HCT116 (cell line): ENCODE data around the gene HDGF. TPM values are rescaled to one million over a fixed set of nuclear protein-coding genes. Genes with fewer than 3 reads are reported as not detected.

Experiments
- ATAC-seq: fragments of 200-7000 bp; cut with Tn5 transposase; 2 replicates; pipeline ENCODE4 v1.9.1; 2020; ENCODE audit warnings: mild to moderate bottlenecking, moderate library complexity
- BruUV-seq: library from RNA; stranded (reverse); fragments of 400-500 nt; replicated peaks from 2 replicates; lab custom pipeline; 2021; lab: Mats Ljungman, UMichigan
- CTCF ChIA-PET: fragments of 300-600 bp; sonication (Branson Sonifier 250); formaldehyde crosslinking; loops from one replicate; lab custom pipeline; 2021; ENCODE audit warnings: antibody characterized with exemption; lab: Charles Lee
- POLR2A ChIA-PET: fragments of 300-600, 350-600 bp; sonication (Branson Sonifier 250); formaldehyde crosslinking; loops from one replicate; lab custom pipeline; 2021; ENCODE audit warnings: antibody characterized with exemption; lab: Charles Lee
- RAD21 ChIA-PET, 2 experiments: fragments of 300-600 bp; sonication (Branson Sonifier 250); formaldehyde crosslinking; loops; one replicate each; lab custom pipeline; 2023; ENCODE audit warnings: low total read pairs in 2 of 2; ENCODE audit not compliant: uncharacterized antibody in 2 of 2, unreplicated experiment in 2 of 2, low non-redundant PET in 1 of 2; lab: Charles Lee
- DNase-seq: peaks from one replicate; pipeline ENCODE4 v3.0.0-alpha.2; 2010; ENCODE audit warnings: low read depth, low spot score
- H2AFZ ChIP-seq: fragments of 200-600 bp; shearing (Covaris generic), sonication (generic); 2 replicates; pipeline ENCODE4 v1.6.1; 2017; ENCODE audit warnings: low read depth, mixed run types, mixed read lengths, antibody characterized with exemption, low read length; ENCODE audit not compliant: poor library complexity, severe bottlenecking
- H3K27ac ChIP-seq: 2 replicates; pipeline ENCODE4 v1.5.1; 2012; ENCODE audit warnings: low read depth, low read length
- H3K27me3 ChIP-seq: fragments of 200-600 bp; sonication (generic); 2 replicates; pipeline ENCODE4 v1.6.1; 2016; ENCODE audit warnings: mixed run types, low read length, mixed read lengths; ENCODE audit not compliant: insufficient read depth
- H3K36me3 ChIP-seq, 2 experiments: fragments of 200-500 bp in 1 of 2; fragments of 200-600 bp in 1 of 2; sonication (Bioruptor generic) in 1 of 2; sonication (generic) in 1 of 2; 2 replicates each; pipeline versions ENCODE4 v1.5.1 to v1.6.1; 2014 to 2016; ENCODE audit warnings: low read length in 2 of 2, inconsistent platforms in 1 of 2, mixed read lengths in 1 of 2, mixed run types in 1 of 2; ENCODE audit not compliant: insufficient read depth in 2 of 2, control insufficient read depth in 1 of 2
- H3K4me1 ChIP-seq, 2 experiments: fragments of 200-600 bp in 1 of 2; sonication (generic) in 1 of 2; 2 replicates each; pipeline versions ENCODE4 v1.5.1 to v1.6.1; 2012 to 2017; ENCODE audit warnings: low read length in 2 of 2, inconsistent platforms in 1 of 2, mild to moderate bottlenecking in 1 of 2, mixed read lengths in 1 of 2, mixed run types in 1 of 2, moderate library complexity in 1 of 2; ENCODE audit not compliant: insufficient read depth in 2 of 2, control insufficient read depth in 1 of 2
- H3K4me2 ChIP-seq: fragments of 200-600 bp; sonication (generic); 2 replicates; pipeline ENCODE4 v1.6.1; 2017; ENCODE audit warnings: mixed run types, low read length, mixed read lengths
- H3K4me3 ChIP-seq, 2 experiments: fragments of 200-600 bp in 1 of 2; sonication (generic) in 1 of 2; replicated peaks in 1 of 2; 2 replicates each; pipeline ENCODE4 v1.5.1; 2011 to 2016; ENCODE audit warnings: low read length in 2 of 2, control low read depth in 1 of 2, low read depth in 1 of 2, mild to moderate bottlenecking in 1 of 2, mixed read lengths in 1 of 2, mixed run types in 1 of 2
- H3K79me2 ChIP-seq: fragments of 200-600 bp; sonication (generic); 2 replicates; pipeline ENCODE4 v1.6.1; 2017; ENCODE audit warnings: mild to moderate bottlenecking, mixed run types, low read length, moderate library complexity, mixed read lengths; ENCODE audit not compliant: insufficient read depth
- H3K9ac ChIP-seq: fragments of 200-600 bp; sonication (generic); 2 replicates; pipeline ENCODE4 v1.6.1; 2016; ENCODE audit warnings: low read length, mixed read lengths
- H3K9me2 ChIP-seq: fragments of 200-600 bp; sonication (generic), shearing (Covaris generic); 2 replicates; pipeline ENCODE4 v1.6.1; 2017; ENCODE audit warnings: mixed run types, mild to moderate bottlenecking, moderate library complexity; ENCODE audit not compliant: insufficient read depth
- H3K9me3 ChIP-seq, 2 experiments: fragments of 200-500 bp in 1 of 2; fragments of 200-600 bp in 1 of 2; sonication (Bioruptor generic) in 1 of 2; sonication (generic) in 1 of 2; 2 replicates each; pipeline ENCODE4 v1.6.1; 2014 to 2017; ENCODE audit warnings: low read length in 2 of 2, mixed read lengths in 2 of 2, inconsistent platforms in 1 of 2, low read depth in 1 of 2, mild to moderate bottlenecking in 1 of 2, mixed run types in 1 of 2, moderate library complexity in 1 of 2; ENCODE audit not compliant: control insufficient read depth in 1 of 2, insufficient read depth in 1 of 2
- H4K20me1 ChIP-seq: fragments of 200-600 bp; sonication (generic), shearing (Covaris generic); 2 replicates; pipeline ENCODE4 v1.6.1; 2017; ENCODE audit warnings: mixed run types, mild to moderate bottlenecking, moderate library complexity; ENCODE audit not compliant: insufficient read depth
- CBX3 ChIP-seq: IDR thresholded peaks from 2 replicates; pipeline ENCODE4 v1.6.1; 2012; ENCODE audit warnings: low read depth
- EZH2 ChIP-seq: fragments of 200-600 bp; sonication (generic); IDR thresholded peaks from 2 replicates; pipeline ENCODE4 v1.6.1; 2017; ENCODE audit warnings: antibody characterized with exemption, mixed run types
- FOSL1 ChIP-seq: IDR thresholded peaks from 2 replicates; pipeline ENCODE4 v1.6.1; 2012; ENCODE audit warnings: low read depth
- SIN3A ChIP-seq: IDR thresholded peaks from 2 replicates; pipeline ENCODE4 v1.6.1; 2012; ENCODE audit warnings: low read depth
- SRF ChIP-seq: IDR thresholded peaks from 2 replicates; pipeline ENCODE4 v1.6.1; 2012; ENCODE audit warnings: low read depth
- TCF7L2 ChIP-seq: IDR thresholded peaks from 2 replicates; pipeline ENCODE4 v1.7.0; 2011; ENCODE audit warnings: borderline replicate concordance, inconsistent platforms; ENCODE audit not compliant: insufficient read depth, insufficient read length; ENCODE audit errors: extremely low read depth
- ZNF274 ChIP-seq: fragments of 200-500 bp; sonication (Bioruptor generic); IDR thresholded peaks from 2 replicates; pipeline ENCODE4 v1.6.1; 2014; ENCODE audit warnings: mild to moderate bottlenecking, low read depth, low read length, inconsistent platforms
- intact Hi-C: fragments of 100-400 bp; cut with micrococcal nuclease; formaldehyde crosslinking; loops from 2 replicates; pipeline ENCODE4 v1.10.0; 2022
- total RNA-seq: library from RNA; stranded (reverse); gene quantifications from one replicate; pipeline ENCODE4 v1.2.1, GENCODE V29; 2021; ENCODE audit not compliant: unreplicated experiment
- TF ChIP-seq, protein P1 (sequence below): IDR thresholded peaks from 2 replicates; pipeline ENCODE4 v1.6.1; 2011; ENCODE audit warnings: mild to moderate bottlenecking, low read length, moderate library complexity; ENCODE audit not compliant: insufficient replicate concordance; ENCODE audit errors: extremely low read depth
- TF ChIP-seq, protein P2 (sequence below): IDR thresholded peaks from 2 replicates; pipeline ENCODE4 v1.6.1; 2012

The HDGF gene
- total RNA-seq, 1 experiment from 2014 or later = 304 TPM

DNA sequence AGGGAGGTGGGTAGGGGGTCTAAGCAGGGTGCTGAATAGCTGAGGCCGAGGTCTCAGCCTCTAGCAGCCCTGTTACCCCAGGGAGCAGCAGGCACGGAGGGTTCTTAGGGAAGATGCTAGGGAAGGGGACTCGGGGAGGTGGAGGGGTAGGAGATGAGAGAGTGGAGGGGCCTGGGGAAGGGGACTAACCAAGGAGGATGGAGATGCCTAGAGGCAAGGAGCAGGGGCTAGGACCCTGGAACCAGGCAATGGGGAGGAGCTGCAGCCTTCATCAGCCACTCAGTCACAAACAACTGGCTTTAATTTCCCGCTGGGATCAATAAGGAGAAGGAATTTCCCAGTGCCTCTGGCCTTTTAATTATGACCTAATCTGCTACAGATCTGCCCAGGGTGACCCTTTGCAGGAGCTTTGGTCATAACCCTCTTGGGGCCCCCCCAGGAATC lies 43.2 kb downstream of the HDGF start (continued):
- TF ChIP-seq CBX3 = no peak
- TF ChIP-seq ZNF274 = no peak

DNA sequence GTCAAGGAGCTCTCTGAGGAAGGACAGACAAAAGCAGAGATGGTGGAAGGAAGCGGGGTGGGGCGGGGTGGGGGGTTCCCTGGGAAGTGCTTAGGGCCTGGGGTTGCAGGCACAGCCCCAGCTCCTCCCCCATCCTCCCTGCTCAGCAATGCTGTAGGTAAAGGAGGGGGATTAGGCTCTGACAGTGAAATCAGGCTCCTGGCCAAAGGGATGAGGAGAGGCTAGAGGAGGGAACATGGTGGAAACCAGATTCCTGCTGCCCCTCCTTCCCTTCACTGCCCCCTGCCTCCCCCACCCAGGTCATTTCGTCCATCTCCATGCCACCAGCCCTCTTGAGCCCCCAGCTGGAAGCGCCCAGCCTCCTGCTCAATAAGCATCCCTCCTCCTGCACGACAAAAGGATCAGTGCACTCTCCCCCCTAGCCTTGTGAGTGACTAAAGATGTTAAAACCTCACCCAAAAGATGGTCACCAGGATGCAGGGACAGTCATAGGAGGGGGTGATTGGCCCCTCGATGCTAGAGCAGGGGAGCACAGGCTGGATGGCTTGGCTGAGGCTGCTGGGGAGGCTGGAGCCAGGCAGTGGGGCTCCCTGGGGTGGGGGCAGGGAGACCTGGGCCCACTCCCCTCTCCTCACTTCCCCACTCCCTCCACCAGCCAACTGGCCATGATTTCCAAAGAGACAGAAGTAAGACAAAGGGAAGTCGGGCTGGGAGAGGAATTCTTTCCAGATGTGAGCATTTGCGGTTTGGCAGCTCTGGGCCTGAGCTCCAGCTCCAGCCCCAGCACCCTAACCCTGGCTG lies 43.9 kb downstream of the HDGF start:
- Histone ChIP-seq H3K9ac (peak overlapping the region; percentile 80), H2AFZ (no peak overlapping the region), H3K9me2 (no peaks in the 10 kb centered on the region), H3K4me2 (peak overlapping the region; percentile 85), H3K4me3 (no peak overlapping the region), H3K4me1 (peaks cover 87 to 97% of the 10 kb centered on the region in 2 experiments), H3K27me3 (no peaks in the 10 kb centered on the region), H3K79me2 (peaks cover 23% of the 10 kb centered on the region), H4K20me1 (no peaks in the 10 kb centered on the region), H3K27ac (peak overlapping the region; percentile 66), H3K9me3 (no peaks in the 10 kb centered on the region), H3K36me3 (peaks cover 0 to 2% of the 10 kb centered on the region in 2 experiments; a peak in 1 of 4 replicates)
- no TSS peak for BruUV-seq
- ATAC-seq (no peak), DNase-seq (no peak)
- POLR2A ChIA-PET = interaction anchor here (0.9 to 6.4 kb wide), 5 partner anchors 10 to 18 kb away, joined by 3 to 87 read pairs (median 5); no protein-coding TSS in a partner anchor
- RAD21 ChIA-PET = interaction anchor here (0.9 to 3.5 kb wide), 5 partner anchors 16 to 19 kb away, joined by 3 to 45 read pairs (median 9); no protein-coding TSS in a partner anchor
- CTCF ChIA-PET = interaction anchor here (0.9 to 14.7 kb wide), 7 partner anchors 9 to 153 kb away, joined by 3 to 310 read pairs (median 9); partner anchors contain the start of genes ISG20L2, METTL25B and NTRK1
- intact Hi-C loops = no loop called here
- TF ChIP-seq SRF (no peak), FOSL1 (no peak), EZH2 (no peak), CBX3 (no peak), SIN3A (no peak), TCF7L2 (no peak), ZNF274 (no peak)
- TF ChIP-seq, protein P1, sequence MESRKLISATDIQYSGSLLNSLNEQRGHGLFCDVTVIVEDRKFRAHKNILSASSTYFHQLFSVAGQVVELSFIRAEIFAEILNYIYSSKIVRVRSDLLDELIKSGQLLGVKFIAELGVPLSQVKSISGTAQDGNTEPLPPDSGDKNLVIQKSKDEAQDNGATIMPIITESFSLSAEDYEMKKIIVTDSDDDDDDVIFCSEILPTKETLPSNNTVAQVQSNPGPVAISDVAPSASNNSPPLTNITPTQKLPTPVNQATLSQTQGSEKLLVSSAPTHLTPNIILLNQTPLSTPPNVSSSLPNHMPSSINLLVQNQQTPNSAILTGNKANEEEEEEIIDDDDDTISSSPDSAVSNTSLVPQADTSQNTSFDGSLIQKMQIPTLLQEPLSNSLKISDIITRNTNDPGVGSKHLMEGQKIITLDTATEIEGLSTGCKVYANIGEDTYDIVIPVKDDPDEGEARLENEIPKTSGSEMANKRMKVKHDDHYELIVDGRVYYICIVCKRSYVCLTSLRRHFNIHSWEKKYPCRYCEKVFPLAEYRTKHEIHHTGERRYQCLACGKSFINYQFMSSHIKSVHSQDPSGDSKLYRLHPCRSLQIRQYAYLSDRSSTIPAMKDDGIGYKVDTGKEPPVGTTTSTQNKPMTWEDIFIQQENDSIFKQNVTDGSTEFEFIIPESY = no peak
- TF ChIP-seq, protein P2, sequence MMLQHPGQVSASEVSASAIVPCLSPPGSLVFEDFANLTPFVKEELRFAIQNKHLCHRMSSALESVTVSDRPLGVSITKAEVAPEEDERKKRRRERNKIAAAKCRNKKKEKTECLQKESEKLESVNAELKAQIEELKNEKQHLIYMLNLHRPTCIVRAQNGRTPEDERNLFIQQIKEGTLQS = no peak
